Stimulated activated CD8-positive, alpha-beta memory T cell treated with anti-CD3 and anti-CD28 coated beads, Interleukin-15, amount 100 ng/mL, for 4 hours (primary cell): ENCODE results near the gene SRGN.

ENCODE experiments used
- DNase-seq, 2 donors: peaks; one replicate each; pipeline ENCODE4 v3.0.0-alpha.2; 2020; ENCODE audit warnings: low read depth in 2 of 2

SRGN gene

DNA sequence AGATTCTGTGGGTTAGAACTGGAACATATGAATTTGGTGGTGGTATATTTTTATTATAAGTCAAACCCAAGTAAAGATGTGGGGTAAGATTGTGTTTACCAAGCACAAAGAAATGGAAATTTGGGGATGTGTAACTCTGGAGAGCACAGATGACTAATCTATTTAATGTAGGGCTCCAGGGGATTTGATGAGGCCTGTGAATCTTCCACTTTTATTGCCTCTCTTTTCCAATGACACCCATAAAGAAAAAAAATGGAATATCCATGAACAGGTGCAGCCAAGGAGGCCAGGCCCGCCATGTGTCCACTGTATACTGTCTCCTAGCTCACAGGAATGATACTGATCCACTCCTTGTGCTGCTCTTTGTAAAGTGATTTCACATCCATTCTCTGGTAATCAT lies 2.8 kb downstream of the SRGN start:
- no peak for DNase-seq

DNA sequence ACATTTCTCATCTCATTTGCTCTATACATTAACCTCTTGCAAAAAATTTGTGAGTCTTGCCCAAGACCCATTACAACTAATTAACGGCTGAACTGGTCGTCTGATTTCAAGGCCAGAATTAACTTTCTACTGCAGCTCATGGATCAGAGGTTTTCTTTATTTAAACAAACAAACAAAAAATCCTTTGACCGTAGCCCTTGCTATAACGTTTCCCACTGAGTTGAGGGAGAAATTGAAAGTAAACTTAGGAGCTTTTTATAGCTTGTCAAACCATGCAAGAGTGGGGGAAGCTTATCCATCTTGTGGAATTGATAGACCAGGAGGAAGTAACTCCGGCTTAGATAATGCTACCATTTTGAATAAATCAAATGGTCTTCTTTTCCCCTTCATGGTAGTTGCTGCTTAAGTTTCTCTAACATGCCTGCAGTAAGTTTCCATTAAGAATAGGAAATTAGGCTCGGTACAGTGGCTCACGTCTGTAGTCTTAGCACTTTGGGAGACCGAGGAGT lies 3.3 kb downstream of the SRGN start:
- DNase-seq = no peak

DNA sequence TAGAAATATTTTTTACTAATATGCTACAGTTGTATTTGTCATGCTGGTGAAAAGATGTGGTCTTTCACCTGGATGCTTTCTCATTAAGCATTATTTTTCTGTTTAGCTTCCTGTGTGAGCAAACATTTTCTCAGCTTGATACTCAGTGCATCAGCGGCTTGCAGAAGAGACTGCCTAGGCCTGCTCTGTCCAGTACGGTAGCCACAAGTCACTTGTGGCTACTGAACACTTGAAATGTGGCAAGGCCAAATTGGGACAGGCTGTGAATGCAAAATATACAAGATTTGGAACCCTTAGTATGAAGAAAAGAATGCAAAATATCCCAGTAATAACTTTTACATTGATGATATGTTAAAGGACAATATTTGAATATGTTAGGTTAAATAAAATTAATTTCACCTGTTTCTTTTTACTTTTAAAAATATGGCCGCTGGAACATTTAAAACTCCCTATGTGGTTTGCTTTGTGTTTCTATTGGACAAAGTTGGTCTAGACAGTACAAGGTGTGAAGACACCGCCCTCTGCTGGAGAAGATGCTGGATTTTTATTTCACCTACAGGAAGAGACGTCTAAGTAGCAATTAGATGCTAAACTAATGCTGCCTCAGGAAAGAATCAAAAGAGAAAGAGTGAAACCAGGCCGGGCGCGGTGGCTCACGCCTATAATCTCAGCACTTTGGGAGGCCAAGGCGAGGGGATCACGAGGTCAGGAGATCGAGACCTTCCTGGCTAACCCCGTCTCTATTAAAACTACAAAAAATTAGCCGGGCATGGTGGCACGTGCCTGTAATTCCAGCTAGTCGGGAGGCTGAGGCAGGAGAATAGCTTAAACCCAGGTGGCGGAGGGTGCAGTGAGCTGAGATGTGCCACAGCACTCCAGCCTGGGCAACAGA lies 5.3 kb downstream of the SRGN start:
- peak; percentile 30 to 64 for DNase-seq

GRCh38 chr10:69093933-69094332 lies 6.0 kb downstream of the SRGN start:
- DNase-seq = no peak

GRCh38 chr10:69096045-69096444 lies 8.1 kb downstream of the SRGN start:
- DNase-seq = no peak

DNA sequence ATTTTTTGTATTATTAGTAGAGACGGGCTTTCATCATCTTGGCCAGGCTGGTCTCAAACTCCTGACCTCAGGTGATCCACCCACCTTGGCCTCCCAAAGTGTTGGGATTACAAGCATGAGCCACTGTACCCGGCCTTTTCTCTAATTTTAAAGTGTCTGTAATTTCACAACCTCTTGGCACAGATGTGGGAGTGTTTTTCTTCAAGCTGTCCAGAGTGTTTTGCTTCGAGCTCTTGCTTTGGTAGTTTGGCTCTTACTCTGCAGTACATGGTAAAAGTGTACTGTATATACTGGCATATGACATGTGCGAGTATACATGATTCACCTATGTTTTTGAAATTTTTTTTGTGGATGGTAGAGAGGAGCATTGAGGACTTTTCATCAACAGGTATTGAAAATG lies 9.8 kb downstream of the SRGN start:
- no peak for DNase-seq

- DNase-seq = no peak
Measured at GRCh38 chr10:69100136-69100872, 12.4 kb downstream of the SRGN start.

DNA sequence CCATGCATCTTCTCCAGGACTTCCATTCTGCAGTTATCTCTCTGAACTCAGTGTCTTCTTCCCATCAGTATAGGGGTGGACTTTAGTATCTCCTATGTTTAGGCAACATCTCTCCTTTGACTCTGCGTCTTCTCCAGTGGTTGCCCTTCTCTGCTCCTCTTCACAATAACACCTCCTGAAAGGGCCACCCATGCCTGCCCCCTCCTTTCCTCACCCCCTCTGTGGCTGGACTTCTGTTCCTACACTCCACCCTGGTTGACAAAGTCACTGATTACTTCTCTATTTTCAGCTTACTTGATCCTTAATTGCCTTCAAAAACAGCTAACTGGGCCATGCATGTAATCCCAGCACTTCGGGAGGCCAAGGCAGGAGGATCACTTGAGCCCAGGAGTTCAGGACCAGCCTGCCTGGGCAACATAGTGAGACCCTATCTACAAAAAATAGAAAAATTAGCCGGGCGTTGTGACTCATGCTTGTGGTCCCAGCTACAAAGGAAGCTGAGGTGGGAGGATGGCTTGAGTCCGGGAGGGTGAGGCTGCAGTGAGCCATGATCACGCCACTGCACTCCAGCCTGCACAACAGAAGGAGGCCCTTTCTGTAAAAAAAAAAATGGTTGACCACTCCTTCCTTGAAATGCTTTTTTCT lies 13.7 kb downstream of the SRGN start:
- peak in 1 of 2 donors; percentile 15 for DNase-seq

DNA sequence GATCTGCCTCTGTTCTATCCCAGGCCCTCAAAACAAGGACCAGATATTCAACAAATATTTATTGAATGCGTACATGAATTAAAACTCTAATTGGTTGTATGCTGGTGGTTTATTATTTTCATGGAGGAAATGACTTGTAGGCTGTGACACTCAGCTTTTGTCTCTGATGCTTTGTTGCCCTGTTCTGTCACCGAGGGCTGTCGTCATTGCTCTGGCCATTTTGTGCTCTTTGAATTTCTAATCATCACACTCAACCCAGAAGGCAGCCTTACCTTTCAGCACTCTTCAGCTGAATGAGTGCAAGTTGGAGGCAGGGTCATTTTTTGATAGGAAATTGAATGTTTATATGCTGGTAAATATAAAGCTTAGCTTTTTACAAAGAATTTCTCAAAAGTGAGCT lies 14.5 kb downstream of the SRGN start:
- no peak for DNase-seq

DNA sequence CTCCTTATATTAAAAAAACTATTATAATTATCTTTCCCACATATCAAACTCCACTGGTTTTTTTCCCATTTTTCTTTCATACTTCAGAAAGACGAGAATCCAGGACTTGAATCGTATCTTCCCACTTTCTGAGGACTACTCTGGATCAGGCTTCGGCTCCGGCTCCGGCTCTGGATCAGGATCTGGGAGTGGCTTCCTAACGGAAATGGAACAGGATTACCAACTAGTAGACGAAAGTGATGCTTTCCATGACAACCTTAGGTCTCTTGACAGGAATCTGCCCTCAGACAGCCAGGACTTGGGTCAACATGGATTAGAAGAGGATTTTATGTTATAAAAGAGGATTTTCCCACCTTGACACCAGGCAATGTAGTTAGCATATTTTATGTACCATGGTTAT lies 15.9 kb downstream of the SRGN start:
- DNase-seq = no peak

- DNase-seq = no peak
Measured at GRCh38 chr10:69104994-69105790, 17.3 kb downstream of the SRGN start.

- DNase-seq = no peak
Measured at GRCh38 chr10:69107176-69107490, 19.2 kb downstream of the SRGN start.

GRCh38 chr10:69107699-69108098 lies 19.8 kb downstream of the SRGN start:
- DNase-seq = no peak

DNA sequence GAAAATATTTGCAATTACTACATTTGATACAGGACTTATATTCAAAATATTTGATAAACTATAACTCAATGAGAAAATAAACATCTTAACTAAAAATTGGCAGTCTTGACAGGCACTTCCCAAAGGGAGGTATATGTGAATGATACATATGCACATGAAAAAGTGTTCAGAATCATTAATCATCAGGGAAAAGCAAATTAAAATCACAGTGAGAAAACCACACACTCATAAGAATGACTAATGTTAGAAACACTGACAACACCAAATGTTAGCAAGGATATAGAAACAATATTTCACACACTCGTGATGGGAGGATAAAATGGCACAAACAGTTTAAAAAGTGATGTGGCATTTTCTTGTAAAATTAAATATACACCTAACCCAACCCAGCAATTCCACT lies 32.0 kb downstream of the SRGN start:
- no peak for DNase-seq

DNA sequence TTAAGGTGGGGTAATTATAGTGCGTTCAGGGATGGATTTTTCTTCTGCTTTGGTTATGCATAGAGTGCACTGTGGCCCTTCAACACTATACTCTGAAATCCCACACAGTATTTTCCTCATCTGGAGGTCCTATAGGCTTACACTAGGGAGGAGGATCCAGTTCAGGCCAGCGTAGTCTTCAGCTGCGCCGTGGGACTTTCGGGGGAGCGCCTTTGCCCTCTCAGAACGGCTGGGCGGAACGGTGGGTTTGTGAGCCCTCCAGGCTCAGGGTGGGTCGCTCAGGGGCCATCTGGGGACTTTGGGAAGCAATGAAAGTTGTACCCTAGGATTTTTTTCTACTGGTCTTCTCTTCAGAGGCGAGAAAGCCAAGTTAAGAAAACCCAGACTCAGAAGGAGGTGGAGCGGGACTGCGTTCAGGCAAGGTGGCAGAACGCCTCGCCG lies 35.4 kb downstream of the SRGN start:
- no peak for DNase-seq

DNA sequence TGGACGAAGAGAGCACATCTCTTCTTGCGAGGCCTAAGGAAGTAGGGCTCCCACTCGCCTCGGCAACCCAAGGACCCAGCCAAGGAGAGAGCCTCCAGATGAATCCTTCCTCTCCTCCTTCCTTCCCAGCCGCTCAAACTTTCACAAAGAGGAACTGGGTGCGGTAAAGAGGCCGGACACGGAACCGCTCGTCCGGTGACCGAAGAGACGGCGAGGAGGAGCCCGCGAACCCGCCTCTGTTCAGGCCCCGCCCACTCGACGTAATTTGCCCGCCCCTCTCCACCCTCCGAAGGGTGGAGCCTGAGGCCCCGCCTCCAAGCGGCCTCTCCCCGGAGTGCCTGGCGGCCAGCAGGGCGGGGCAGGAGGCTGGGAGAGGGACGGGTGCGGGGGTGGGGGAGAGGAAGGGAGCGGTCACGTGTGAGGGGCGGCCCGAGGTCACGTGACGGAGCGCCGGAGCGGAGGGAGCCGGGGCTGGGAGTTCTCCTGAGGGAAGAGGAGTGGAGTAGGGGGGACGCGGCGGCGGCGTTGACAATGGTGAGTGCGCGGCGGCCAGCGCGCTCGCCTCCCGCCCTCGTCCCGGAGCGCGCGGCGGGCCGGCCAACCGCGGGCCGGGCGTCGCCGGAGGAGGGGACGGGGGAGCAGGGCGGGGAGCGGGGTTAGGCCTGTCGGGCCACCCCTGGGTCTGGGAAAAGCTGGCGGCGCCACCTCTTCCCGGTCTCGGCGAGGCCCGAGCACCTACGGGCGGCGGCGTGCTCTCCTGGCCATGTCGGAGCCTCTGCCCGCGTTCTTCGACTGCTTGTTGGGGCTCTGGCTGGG lies 36.1 kb downstream of the SRGN start, which contains the start of gene VPS26A:
Gene VPS26A (plus strand): TSS at position 432 of the 816 bp plus-strand sequence. CDS start 100 bp downstream, at position 532.
- DNase-seq = peak; percentile 98

DNA sequence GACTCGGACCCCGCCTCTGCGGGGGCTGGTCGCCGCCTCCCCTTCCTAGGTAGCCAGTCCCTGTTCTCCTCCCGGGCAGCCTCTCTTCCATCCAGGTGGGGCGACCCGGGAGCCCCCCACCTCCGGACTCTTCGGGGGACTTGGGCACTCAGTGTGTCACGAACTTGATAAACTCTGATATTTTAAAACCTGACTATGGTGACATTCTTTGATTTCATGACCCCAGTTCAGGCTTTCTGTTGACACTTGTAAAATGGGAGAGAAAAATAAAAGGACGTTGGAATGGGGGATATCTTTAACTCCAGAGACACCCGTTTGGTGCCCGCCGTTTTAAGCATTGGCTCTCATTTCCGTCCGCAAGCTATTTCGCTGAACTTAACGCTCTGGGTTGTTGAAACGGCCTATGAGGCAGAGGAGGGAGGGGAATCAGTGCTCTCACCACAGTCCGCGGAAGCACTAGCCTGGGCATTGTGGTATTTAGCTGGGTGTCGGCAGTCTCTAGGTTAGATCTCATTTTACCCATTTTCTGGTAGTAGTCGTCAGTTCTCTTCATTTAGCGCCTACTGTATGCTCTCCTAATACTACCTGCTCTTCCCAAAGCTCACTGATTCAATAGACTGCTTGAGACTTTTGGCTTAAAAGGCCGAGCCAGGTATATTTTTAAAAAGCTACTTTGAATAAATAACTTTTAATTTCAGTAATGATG lies 36.8 kb downstream of the SRGN start:
- no peak for DNase-seq

GRCh38 chr10:69125554-69125953 lies 37.7 kb downstream of the SRGN start:
- DNase-seq = no peak

- no peak for DNase-seq
Measured at GRCh38 chr10:69130251-69130650, 42.3 kb downstream of the SRGN start.

DNA sequence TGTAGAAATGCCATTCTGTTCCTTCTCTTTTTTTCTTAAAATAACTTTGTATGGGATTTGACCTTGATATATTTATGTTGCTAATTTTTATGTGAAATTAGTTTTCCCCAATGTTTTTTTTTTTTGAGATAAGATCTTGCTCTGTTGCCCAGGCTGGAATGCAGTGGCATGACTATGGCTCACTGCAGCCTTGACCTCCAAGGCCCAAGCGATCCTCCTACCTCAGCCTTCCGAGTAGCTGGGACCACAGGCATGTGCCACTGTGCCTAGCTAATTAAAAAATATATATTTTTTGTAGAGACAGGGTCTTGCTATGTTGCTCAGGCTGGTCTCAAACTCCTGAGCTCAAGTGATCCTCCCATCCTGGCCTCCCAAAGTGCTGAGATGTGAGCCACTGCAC lies 52.1 kb downstream of the SRGN start:
- no peak for DNase-seq
